ENCODE measurements around the gene STOML1.
A peak's percentile ranks its signal among the peaks of the same experiment; 100 is the strongest.

The STOML1 gene

GRCh38 chr15:73959012-73959581 lies 33.0 kb downstream of the STOML1 start:
- peak; percentile 60 for DNase-seq

- no peak for DNase-seq
Measured at GRCh38 chr15:73957785-73958184, 34.3 kb downstream of the STOML1 start.

GRCh38 chr15:73957276-73957675 lies 34.8 kb downstream of the STOML1 start:
- DNase-seq = no peak

- DNase-seq = no peak
Measured at GRCh38 chr15:73956743-73957135, 35.4 kb downstream of the STOML1 start.

- no peak for DNase-seq
Measured at GRCh38 chr15:73955861-73956742, 36.0 kb downstream of the STOML1 start.

GRCh38 chr15:73955326-73955725 lies 36.8 kb downstream of the STOML1 start:
- no peak for DNase-seq

GRCh38 chr15:73954188-73955145 lies 37.6 kb downstream of the STOML1 start:
- DNase-seq = no peak

- DNase-seq = peak; percentile 54
Measured at GRCh38 chr15:73952913-73953750, 39.0 kb downstream of the STOML1 start.

- no peak for DNase-seq
Measured at GRCh38 chr15:73952171-73952912, 39.8 kb downstream of the STOML1 start.

GRCh38 chr15:73951601-73952000 lies 40.5 kb downstream of the STOML1 start:
- DNase-seq = peak; percentile 82

GRCh38 chr15:73950831-73951561 lies 41.1 kb downstream of the STOML1 start:
- peak; percentile 99 for DNase-seq

- DNase-seq = no peak
Measured at GRCh38 chr15:73950479-73950830, 41.6 kb downstream of the STOML1 start.

- no peak for DNase-seq
Measured at GRCh38 chr15:73949496-73949895, 42.6 kb downstream of the STOML1 start.

GRCh38 chr15:73948982-73949381 lies 43.1 kb downstream of the STOML1 start:
- DNase-seq = peak; percentile 94

- DNase-seq = no peak
Measured at GRCh38 chr15:73948396-73948795, 43.7 kb downstream of the STOML1 start.

- DNase-seq = no peak
Measured at GRCh38 chr15:73947651-73948050, 44.4 kb downstream of the STOML1 start.

- DNase-seq = no peak
Measured at GRCh38 chr15:73946795-73947370, 45.2 kb downstream of the STOML1 start.

- DNase-seq = no peak
Measured at GRCh38 chr15:73946046-73946721, 45.9 kb downstream of the STOML1 start.

GRCh38 chr15:73945130-73945508 lies 47.0 kb downstream of the STOML1 start:
- no peak for DNase-seq
